WTC11 (cell line): Measurements from ENCODE around the gene SLC13A4. TPM values are rescaled to one million over a fixed set of nuclear protein-coding genes. Genes with fewer than 3 reads are reported as not detected.

Experiments used
- CREB1 ChIP-seq: sonication (generic); formaldehyde crosslinking; IDR thresholded peaks from 2 replicates; pipeline ENCODE4 v1.8.0; 2023; ENCODE audit warnings: mild to moderate bottlenecking, missing genetic modification reagents
- ELF4 ChIP-seq: sonication (generic); formaldehyde crosslinking; IDR thresholded peaks from 2 replicates; pipeline ENCODE4 v1.8.1; 2022; ENCODE audit warnings: low read depth, mild to moderate bottlenecking, moderate library complexity, missing genetic modification reagents
- ETV6 ChIP-seq: sonication (generic); formaldehyde crosslinking; IDR thresholded peaks from 2 replicates; pipeline ENCODE4 v1.8.1; 2022; ENCODE audit warnings: mild to moderate bottlenecking, missing genetic modification reagents
- GRHL2 ChIP-seq: fragments of 250-450 bp; sonication (Bioruptor Pico); IDR thresholded peaks from 2 replicates; pipeline ENCODE4 v1.8.0; 2022; ENCODE audit warnings: mild to moderate bottlenecking, moderate library complexity; ENCODE audit not compliant: insufficient replicate concordance, severe bottlenecking
- HMGA2 ChIP-seq: fragments of 250-450 bp; sonication (Bioruptor Pico); IDR thresholded peaks from 2 replicates; pipeline ENCODE4 v1.4.0; 2021; ENCODE audit warnings: mild to moderate bottlenecking, moderate library complexity
- JUN ChIP-seq: sonication (generic); formaldehyde crosslinking; IDR thresholded peaks from 2 replicates; pipeline ENCODE4 v1.8.0; 2023; ENCODE audit warnings: mild to moderate bottlenecking, missing genetic modification reagents
- MXD4 ChIP-seq: fragments of 250-450 bp; sonication (Bioruptor Pico); IDR thresholded peaks from 2 replicates; pipeline ENCODE4 v1.8.0; 2021; ENCODE audit warnings: mild to moderate bottlenecking, moderate library complexity, borderline replicate concordance
- NFYB ChIP-seq: sonication (generic); formaldehyde crosslinking; conservative IDR thresholded peaks from 2 replicates; pipeline ENCODE4 v1.8.0; 2022; ENCODE audit warnings: low read depth, missing genetic modification reagents
- NR1H2 ChIP-seq: sonication (generic); formaldehyde crosslinking; IDR thresholded peaks from 2 replicates; pipeline ENCODE4 v1.9.0; 2021; ENCODE audit warnings: mild to moderate bottlenecking, moderate library complexity, missing genetic modification reagents
- NR2C2 ChIP-seq: sonication (generic); formaldehyde crosslinking; IDR thresholded peaks from 2 replicates; pipeline ENCODE4 v1.8.0; 2022; ENCODE audit warnings: mild to moderate bottlenecking, missing genetic modification reagents
- RELA ChIP-seq: sonication (generic); formaldehyde crosslinking; IDR thresholded peaks from 2 replicates; pipeline ENCODE4 v1.8.1; 2022; ENCODE audit warnings: missing genetic modification reagents, mild to moderate bottlenecking, borderline replicate concordance
- RORB ChIP-seq: fragments of 250-450 bp; sonication (Bioruptor Pico); IDR thresholded peaks from 2 replicates; pipeline ENCODE4 v1.9.0; 2021; ENCODE audit warnings: mild to moderate bottlenecking
- SMAD3 ChIP-seq: sonication (generic); formaldehyde crosslinking; IDR thresholded peaks from 2 replicates; pipeline ENCODE4 v1.8.0; 2022; ENCODE audit warnings: missing genetic modification reagents, mild to moderate bottlenecking, borderline replicate concordance
- SMAD4 ChIP-seq: sonication (generic); formaldehyde crosslinking; IDR thresholded peaks from 2 replicates; pipeline ENCODE4 v1.8.0; 2022; ENCODE audit warnings: mild to moderate bottlenecking, missing genetic modification reagents
- SP1 ChIP-seq: sonication (generic); formaldehyde crosslinking; conservative IDR thresholded peaks from 2 replicates; pipeline ENCODE4 v1.8.1; 2022; ENCODE audit warnings: missing genetic modification reagents
- TCF7 ChIP-seq: sonication (generic); formaldehyde crosslinking; IDR thresholded peaks from 2 replicates; pipeline ENCODE4 v1.8.0; 2022; ENCODE audit warnings: mild to moderate bottlenecking, low read depth, missing genetic modification reagents, moderate library complexity
- TEAD1 ChIP-seq: sonication (generic); formaldehyde crosslinking; IDR thresholded peaks from 2 replicates; pipeline ENCODE4 v1.8.0; 2022; ENCODE audit warnings: mild to moderate bottlenecking, missing genetic modification reagents
- TEAD4 ChIP-seq: sonication (generic); formaldehyde crosslinking; IDR thresholded peaks from 2 replicates; pipeline ENCODE4 v1.8.0; 2022; ENCODE audit warnings: mild to moderate bottlenecking, missing genetic modification reagents
- ZBTB21 ChIP-seq: sonication (generic); formaldehyde crosslinking; IDR thresholded peaks from 2 replicates; pipeline ENCODE4 v1.8.1; 2023; ENCODE audit warnings: mild to moderate bottlenecking, missing genetic modification reagents, borderline replicate concordance
- ZNF121 ChIP-seq: sonication (generic); formaldehyde crosslinking; IDR thresholded peaks from 2 replicates; pipeline ENCODE4 v1.8.0; 2023; ENCODE audit warnings: missing genetic modification reagents
- ZNF423 ChIP-seq: fragments of 250-450 bp; sonication (Bioruptor Pico); IDR thresholded peaks from 2 replicates; pipeline ENCODE4 v2.1.2; 2022; ENCODE audit warnings: mild to moderate bottlenecking, moderate library complexity
- ZNF671 ChIP-seq: fragments of 250-450 bp; sonication (Bioruptor Pico); IDR thresholded peaks from 2 replicates; pipeline ENCODE4 v1.8.0; 2021; ENCODE audit warnings: mild to moderate bottlenecking
- total RNA-seq: library from RNA; stranded (reverse); gene quantifications from 3 replicates; pipeline ENCODE4 v1.2.3, GENCODE V29; 2021
- TF ChIP-seq, protein P1 (sequence below): sonication (generic); formaldehyde crosslinking; IDR thresholded peaks from 2 replicates; pipeline ENCODE4 v1.8.1; 2022; ENCODE audit warnings: mild to moderate bottlenecking, moderate library complexity, missing genetic modification reagents
- TF ChIP-seq, protein P2 (sequence below): sonication (generic); formaldehyde crosslinking; IDR thresholded peaks from 2 replicates; pipeline ENCODE4 v1.8.0; 2023; ENCODE audit warnings: missing genetic modification reagents
- TF ChIP-seq, protein P3 (sequence below): fragments of 200-600 bp; IDR thresholded peaks from 2 replicates; pipeline ENCODE4 v1.8.0; 2022; ENCODE audit warnings: antibody characterized with exemption
- TF ChIP-seq, protein P4 (sequence below): sonication (generic); formaldehyde crosslinking; IDR thresholded peaks from 2 replicates; pipeline ENCODE4 v1.8.1; 2023; ENCODE audit warnings: mild to moderate bottlenecking, missing genetic modification reagents, moderate library complexity
- TF ChIP-seq, protein P5 (sequence below): sonication (generic); formaldehyde crosslinking; conservative IDR thresholded peaks from 2 replicates; pipeline ENCODE4 v1.8.1; 2022; ENCODE audit warnings: mild to moderate bottlenecking, missing genetic modification reagents
- TF ChIP-seq, protein P6 (sequence below): sonication (generic); formaldehyde crosslinking; IDR thresholded peaks from 2 replicates; pipeline ENCODE4 v1.8.0; 2022; ENCODE audit warnings: mild to moderate bottlenecking, missing genetic modification reagents
- TF ChIP-seq, protein P7 (sequence below): fragments of 250-450 bp; sonication (Bioruptor Pico); IDR thresholded peaks from 2 replicates; pipeline ENCODE4 v2.1.2; 2022; ENCODE audit warnings: mild to moderate bottlenecking, moderate library complexity
- TF ChIP-seq, protein P8 (sequence below): sonication (generic); formaldehyde crosslinking; IDR thresholded peaks from 2 replicates; pipeline ENCODE4 v1.8.0; 2023; ENCODE audit warnings: mild to moderate bottlenecking, missing genetic modification reagents

SLC13A4 gene
- total RNA-seq, 1 experiment from 2014 or later: 1.6 TPM

DNA sequence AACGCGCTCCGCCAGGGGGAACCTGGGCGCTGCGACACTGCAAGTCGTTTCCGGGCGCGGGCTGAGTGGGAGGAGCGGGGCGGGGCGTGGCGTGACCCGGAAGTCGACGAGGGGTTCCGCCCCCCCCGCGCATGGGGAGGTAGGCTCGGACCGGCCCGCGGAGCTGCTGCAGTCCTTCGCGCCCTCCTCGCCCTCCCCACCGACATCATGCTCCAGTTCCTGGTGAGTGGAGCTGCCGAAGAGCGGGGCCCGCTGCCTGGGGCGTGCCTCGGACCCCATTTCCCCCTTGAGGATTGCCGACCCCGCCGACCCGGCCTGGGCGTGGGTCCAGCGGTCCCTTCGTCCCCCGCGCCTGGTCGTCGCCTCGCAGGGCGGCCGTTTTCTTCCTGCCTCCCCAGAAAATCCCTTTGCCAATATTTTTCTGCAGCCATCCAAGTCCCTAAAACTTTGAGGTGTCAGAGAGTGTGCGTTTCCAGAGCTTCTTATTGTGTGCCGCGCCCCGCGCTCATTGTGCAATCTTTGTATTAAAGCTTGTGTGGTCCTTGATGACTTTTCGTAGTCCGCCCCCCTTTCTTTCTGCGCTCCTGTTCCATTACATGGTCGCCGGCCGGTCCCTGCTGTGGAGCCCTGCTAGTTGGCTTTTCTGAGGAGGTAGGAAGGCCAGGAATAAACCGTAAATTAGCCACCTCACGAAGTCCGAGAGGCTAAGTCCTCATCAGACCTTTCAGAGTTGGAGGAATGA lies 65.4 kb downstream of the SLC13A4 start, which contains the start of gene STMP1 (continued):
- no peak for TF ChIP-seq RORB (CRISPR knock-in tag)
- TF ChIP-seq TCF7 (CRISPR knock-in tag): no peak
- TF ChIP-seq, protein P1, sequence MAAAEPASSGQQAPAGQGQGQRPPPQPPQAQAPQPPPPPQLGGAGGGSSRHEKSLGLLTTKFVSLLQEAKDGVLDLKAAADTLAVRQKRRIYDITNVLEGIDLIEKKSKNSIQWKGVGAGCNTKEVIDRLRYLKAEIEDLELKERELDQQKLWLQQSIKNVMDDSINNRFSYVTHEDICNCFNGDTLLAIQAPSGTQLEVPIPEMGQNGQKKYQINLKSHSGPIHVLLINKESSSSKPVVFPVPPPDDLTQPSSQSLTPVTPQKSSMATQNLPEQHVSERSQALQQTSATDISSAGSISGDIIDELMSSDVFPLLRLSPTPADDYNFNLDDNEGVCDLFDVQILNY (CRISPR knock-in tag): peak; percentile 90
- no peak for TF ChIP-seq RELA
- TF ChIP-seq NR2C2 (CRISPR knock-in tag): peak; percentile 92
- peak; percentile 77 for TF ChIP-seq TEAD1 (CRISPR knock-in tag)
- TF ChIP-seq SMAD4 (CRISPR knock-in tag): no peak
- TF ChIP-seq NFYB: 0 out of 2 replicates have a peak, but pooled peaks have one; percentile 8
- TF ChIP-seq CREB1 (CRISPR knock-in tag): 0 out of 2 replicates have a peak, but pooled peaks have one; percentile 63
- TF ChIP-seq ZBTB21 (CRISPR knock-in tag): no peak
- TF ChIP-seq JUN: no peak
- TF ChIP-seq, protein P2, sequence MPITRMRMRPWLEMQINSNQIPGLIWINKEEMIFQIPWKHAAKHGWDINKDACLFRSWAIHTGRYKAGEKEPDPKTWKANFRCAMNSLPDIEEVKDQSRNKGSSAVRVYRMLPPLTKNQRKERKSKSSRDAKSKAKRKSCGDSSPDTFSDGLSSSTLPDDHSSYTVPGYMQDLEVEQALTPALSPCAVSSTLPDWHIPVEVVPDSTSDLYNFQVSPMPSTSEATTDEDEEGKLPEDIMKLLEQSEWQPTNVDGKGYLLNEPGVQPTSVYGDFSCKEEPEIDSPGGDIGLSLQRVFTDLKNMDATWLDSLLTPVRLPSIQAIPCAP (CRISPR knock-in tag): 0 out of 2 replicates have a peak, but pooled peaks have one; percentile 64
- TF ChIP-seq ZNF423 (CRISPR knock-in tag): no peak
- TF ChIP-seq TEAD4 (CRISPR knock-in tag): no peak
- TF ChIP-seq, protein P3, sequence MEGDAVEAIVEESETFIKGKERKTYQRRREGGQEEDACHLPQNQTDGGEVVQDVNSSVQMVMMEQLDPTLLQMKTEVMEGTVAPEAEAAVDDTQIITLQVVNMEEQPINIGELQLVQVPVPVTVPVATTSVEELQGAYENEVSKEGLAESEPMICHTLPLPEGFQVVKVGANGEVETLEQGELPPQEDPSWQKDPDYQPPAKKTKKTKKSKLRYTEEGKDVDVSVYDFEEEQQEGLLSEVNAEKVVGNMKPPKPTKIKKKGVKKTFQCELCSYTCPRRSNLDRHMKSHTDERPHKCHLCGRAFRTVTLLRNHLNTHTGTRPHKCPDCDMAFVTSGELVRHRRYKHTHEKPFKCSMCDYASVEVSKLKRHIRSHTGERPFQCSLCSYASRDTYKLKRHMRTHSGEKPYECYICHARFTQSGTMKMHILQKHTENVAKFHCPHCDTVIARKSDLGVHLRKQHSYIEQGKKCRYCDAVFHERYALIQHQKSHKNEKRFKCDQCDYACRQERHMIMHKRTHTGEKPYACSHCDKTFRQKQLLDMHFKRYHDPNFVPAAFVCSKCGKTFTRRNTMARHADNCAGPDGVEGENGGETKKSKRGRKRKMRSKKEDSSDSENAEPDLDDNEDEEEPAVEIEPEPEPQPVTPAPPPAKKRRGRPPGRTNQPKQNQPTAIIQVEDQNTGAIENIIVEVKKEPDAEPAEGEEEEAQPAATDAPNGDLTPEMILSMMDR: peak; percentile 54
- 0 out of 2 replicates have a peak, but pooled peaks have one; percentile 20 for TF ChIP-seq SMAD3 (CRISPR knock-in tag)
- TF ChIP-seq ZNF121 (CRISPR knock-in tag): 0 out of 2 replicates have a peak, but pooled peaks have one; percentile 2
- TF ChIP-seq ZNF671 (CRISPR knock-in tag): no peak
- TF ChIP-seq ETV6: peak; percentile 95
- no peak; the same call in 1 of the 2 replicates for TF ChIP-seq HMGA2
- TF ChIP-seq, protein P4, sequence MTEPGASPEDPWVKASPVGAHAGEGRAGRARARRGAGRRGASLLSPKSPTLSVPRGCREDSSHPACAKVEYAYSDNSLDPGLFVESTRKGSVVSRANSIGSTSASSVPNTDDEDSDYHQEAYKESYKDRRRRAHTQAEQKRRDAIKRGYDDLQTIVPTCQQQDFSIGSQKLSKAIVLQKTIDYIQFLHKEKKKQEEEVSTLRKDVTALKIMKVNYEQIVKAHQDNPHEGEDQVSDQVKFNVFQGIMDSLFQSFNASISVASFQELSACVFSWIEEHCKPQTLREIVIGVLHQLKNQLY (CRISPR knock-in tag): no peak
- no peak for TF ChIP-seq GRHL2
- TF ChIP-seq, protein P5, sequence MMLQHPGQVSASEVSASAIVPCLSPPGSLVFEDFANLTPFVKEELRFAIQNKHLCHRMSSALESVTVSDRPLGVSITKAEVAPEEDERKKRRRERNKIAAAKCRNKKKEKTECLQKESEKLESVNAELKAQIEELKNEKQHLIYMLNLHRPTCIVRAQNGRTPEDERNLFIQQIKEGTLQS (CRISPR knock-in tag): no peak
- TF ChIP-seq ELF4: no peak
- TF ChIP-seq MXD4 (CRISPR knock-in tag): no peak
- TF ChIP-seq NR1H2 (CRISPR knock-in tag): no peak
- TF ChIP-seq, protein P6, sequence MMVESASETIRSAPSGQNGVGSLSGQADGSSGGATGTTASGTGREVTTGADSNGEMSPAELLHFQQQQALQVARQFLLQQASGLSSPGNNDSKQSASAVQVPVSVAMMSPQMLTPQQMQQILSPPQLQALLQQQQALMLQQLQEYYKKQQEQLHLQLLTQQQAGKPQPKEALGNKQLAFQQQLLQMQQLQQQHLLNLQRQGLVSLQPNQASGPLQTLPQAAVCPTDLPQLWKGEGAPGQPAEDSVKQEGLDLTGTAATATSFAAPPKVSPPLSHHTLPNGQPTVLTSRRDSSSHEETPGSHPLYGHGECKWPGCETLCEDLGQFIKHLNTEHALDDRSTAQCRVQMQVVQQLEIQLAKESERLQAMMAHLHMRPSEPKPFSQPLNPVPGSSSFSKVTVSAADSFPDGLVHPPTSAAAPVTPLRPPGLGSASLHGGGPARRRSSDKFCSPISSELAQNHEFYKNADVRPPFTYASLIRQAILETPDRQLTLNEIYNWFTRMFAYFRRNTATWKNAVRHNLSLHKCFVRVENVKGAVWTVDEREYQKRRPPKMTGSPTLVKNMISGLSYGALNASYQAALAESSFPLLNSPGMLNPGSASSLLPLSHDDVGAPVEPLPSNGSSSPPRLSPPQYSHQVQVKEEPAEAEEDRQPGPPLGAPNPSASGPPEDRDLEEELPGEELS: peak; percentile 74; the same call in 1 of the 2 replicates
- TF ChIP-seq, protein P7, sequence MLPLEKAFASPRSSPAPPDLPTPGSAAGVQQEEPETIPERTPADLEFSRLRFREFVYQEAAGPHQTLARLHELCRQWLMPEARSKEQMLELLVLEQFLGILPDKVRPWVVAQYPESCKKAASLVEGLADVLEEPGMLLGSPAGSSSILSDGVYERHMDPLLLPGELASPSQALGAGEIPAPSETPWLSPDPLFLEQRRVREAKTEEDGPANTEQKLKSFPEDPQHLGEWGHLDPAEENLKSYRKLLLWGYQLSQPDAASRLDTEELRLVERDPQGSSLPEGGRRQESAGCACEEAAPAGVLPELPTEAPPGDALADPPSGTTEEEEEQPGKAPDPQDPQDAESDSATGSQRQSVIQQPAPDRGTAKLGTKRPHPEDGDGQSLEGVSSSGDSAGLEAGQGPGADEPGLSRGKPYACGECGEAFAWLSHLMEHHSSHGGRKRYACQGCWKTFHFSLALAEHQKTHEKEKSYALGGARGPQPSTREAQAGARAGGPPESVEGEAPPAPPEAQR: no peak
- peak; percentile 99 for TF ChIP-seq SP1 (CRISPR knock-in tag)
- TF ChIP-seq, protein P8, sequence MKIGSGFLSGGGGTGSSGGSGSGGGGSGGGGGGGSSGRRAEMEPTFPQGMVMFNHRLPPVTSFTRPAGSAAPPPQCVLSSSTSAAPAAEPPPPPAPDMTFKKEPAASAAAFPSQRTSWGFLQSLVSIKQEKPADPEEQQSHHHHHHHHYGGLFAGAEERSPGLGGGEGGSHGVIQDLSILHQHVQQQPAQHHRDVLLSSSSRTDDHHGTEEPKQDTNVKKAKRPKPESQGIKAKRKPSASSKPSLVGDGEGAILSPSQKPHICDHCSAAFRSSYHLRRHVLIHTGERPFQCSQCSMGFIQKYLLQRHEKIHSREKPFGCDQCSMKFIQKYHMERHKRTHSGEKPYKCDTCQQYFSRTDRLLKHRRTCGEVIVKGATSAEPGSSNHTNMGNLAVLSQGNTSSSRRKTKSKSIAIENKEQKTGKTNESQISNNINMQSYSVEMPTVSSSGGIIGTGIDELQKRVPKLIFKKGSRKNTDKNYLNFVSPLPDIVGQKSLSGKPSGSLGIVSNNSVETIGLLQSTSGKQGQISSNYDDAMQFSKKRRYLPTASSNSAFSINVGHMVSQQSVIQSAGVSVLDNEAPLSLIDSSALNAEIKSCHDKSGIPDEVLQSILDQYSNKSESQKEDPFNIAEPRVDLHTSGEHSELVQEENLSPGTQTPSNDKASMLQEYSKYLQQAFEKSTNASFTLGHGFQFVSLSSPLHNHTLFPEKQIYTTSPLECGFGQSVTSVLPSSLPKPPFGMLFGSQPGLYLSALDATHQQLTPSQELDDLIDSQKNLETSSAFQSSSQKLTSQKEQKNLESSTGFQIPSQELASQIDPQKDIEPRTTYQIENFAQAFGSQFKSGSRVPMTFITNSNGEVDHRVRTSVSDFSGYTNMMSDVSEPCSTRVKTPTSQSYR (CRISPR knock-in tag): no peak
